ENCODE results near the gene POLH. TPM values are rescaled to one million over a fixed set of nuclear protein-coding genes. Genes with fewer than 3 reads are reported as not detected.

POLH gene
- 10.5 and 25.9 TPM in 2 replicates for total RNA-seq

DNA sequence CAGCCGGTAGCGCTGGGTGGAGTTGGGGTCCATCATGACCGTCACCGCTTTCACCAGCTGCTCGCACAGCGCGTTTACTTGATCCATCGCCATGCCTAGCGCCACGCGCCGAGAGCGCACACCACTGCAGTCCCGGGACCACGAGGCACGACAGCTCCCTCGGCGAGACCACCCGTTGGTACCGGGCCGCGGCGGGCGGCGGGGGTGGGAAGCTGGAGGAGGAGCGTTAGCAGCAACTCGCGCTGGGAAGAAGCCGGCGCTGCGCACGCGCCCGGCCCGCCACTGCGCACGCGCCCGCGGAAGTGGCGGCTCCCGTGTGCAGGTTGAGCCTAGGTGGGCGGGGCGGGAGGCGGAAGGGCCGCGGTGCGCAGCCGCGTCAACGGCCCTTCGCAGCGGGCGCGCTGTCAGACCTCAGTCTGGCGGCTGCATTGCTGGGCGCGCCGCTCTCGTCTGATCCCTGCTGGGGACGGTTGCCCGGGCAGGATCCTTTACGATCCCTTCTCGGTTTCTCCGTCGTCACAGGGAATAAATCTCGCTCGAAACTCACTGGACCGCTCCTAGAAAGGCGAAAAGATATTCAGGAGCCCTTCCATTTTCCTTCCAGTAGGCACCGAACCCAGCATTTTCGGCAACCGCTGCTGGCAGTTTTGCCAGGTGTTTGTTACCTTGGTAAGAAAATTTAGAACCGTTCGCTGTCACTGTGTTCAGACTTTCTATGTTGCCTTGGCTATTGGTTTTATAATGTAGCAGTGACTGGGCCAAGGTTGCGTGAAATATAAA is at the start of gene POLH, which contains the start of gene XPO5:
Gene POLH (plus strand): TSS at position 414 of the 780 bp plus-strand sequence. CDS start 6,135 bp downstream, outside the sequence.
Gene XPO5 (minus strand): TSS at position 267 of the 780 bp plus-strand sequence. CDS start 174 bp downstream, at position 93.

GRCh38 chr6:43629104-43629504 is 53.1 kb downstream of the POLH start, which contains the start of gene GTPBP2:
Gene GTPBP2 (minus strand): TSS chr6:43629264. CDS start chr6:43629162, 102 bp downstream.

GRCh38 chr6:43635387-43636307 is 59.7 kb downstream of the POLH start, which contains the start of gene MAD2L1BP:
Gene MAD2L1BP (plus strand): TSS chr6:43635840. CDS start chr6:43635876, 36 bp downstream.

DNA sequence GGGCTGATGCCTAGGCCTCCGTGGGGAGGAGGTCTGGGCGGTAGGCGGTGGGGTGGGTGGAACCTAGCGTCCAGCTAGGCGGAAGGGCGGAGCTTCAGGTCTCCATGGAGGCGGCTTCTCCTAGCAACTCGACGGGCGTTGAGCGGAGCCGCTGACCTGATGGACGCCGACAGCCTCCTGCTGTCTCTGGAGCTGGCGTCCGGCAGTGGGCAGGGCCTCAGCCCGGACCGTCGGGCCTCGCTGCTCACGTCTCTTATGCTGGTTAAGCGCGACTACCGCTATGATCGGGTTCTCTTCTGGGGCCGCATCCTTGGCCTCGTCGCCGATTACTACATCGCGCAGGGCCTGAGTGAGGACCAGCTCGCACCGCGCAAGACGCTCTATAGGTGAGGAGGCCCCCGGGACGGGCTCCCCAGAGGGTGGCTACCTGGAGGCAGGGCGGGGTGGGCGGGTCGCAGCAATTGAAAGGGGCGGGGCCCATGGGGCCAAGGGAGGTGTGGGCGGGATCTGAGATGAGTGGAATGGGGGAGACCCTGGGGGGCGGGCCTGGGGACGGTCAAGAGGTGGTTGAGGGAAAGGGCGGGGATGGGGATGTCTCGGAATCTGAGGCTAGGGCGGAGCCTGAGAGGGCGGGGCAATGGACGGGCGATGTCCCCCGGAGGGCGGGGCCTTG is 69.1 kb downstream of the POLH start, which contains the start of gene RSPH9:
Gene RSPH9 (plus strand): TSS at position 97 of the 673 bp plus-strand sequence. CDS start 63 bp downstream, at position 160.

Other genes starting within 250 kb of the POLH start
- gene ZNF318, start 206.5 kb upstream of the POLH start, total RNA-seq: 6.7 and 7.1 TPM in 2 replicates
- gene ABCC10, start 148.6 kb upstream of the POLH start, total RNA-seq: 9.9 and 18.0 TPM in 2 replicates
- gene DLK2, start 120.6 kb upstream of the POLH start, total RNA-seq: 1.3 and 1.8 TPM in 2 replicates
- 13.0 and 17.3 TPM in 2 replicates for gene TJAP1, start 98.6 kb upstream of the POLH start, total RNA-seq
- 0.18 and 1.5 TPM in 2 replicates for gene LRRC73, start 65.8 kb upstream of the POLH start, total RNA-seq
- gene YIPF3, start 59.3 kb upstream of the POLH start, total RNA-seq: 166 TPM in 2 replicates
- gene POLR1C, start 59.1 kb upstream of the POLH start, total RNA-seq: 10.7 and 25.4 TPM in 2 replicates
- gene XPO5, start 147 bp upstream of the POLH start, total RNA-seq: 15.2 and 16.7 TPM in 2 replicates
- gene GTPBP2, start 53.1 kb downstream of the POLH start, total RNA-seq: 32.7 and 36.5 TPM in 2 replicates
- gene MAD2L1BP, start 59.7 kb downstream of the POLH start, total RNA-seq: 24.2 and 37.6 TPM in 2 replicates
- gene RSPH9, start 68.9 kb downstream of the POLH start, total RNA-seq: 0.97 and 1.1 TPM in 2 replicates
- 30.5 and 33.0 TPM in 2 replicates for gene MRPS18A, start 111.6 kb downstream of the POLH start, total RNA-seq
- gene VEGFA, start 194.0 kb downstream of the POLH start, total RNA-seq: 219 and 255 TPM in 2 replicates